ENCODE data around the gene MACROD1.

The MACROD1 gene

GRCh38 chr11:63961608-63962412, 204.1 kb downstream of the MACROD1 start:
- no peak for DNase-seq (ENCODE audit: low read depth in 2 of 2)

GRCh38 chr11:63958008-63958407, 207.9 kb downstream of the MACROD1 start:
- DNase-seq (ENCODE audit: low read depth in 2 of 2) = no peak

GRCh38 chr11:63952570-63952969, 213.3 kb downstream of the MACROD1 start:
- DNase-seq (ENCODE audit: low read depth in 2 of 2) = no peak

GRCh38 chr11:63951779-63952536, 214.0 kb downstream of the MACROD1 start:
- DNase-seq (ENCODE audit: low read depth in 2 of 2) = no peak

Data from stimulated activated CD4-positive, alpha-beta T cell treated with anti-CD3 and anti-CD28 coated beads, Interleukin-15, amount 100 ng/mL, for 48 hours (primary cell).